Endothelial cell (in vitro differentiated cells): ENCODE results near the gene COL1A1. TPM values are rescaled to one million over a fixed set of nuclear protein-coding genes. Genes with fewer than 3 reads are reported as not detected.
A peak's percentile ranks its signal among the peaks of the same experiment; 100 is the strongest.

ENCODE experiments used
- DNase-seq: peaks from one replicate; pipeline ENCODE4 v3.0.0; 2021; ENCODE audit warnings: low spot score
- H3K27ac Mint-ChIP-seq: one replicate; pipeline ENCODE4 v1.8.0; 2021; ENCODE audit warnings: mixed read lengths, inconsistent platforms; ENCODE audit not compliant: unreplicated experiment
- H3K27me3 Mint-ChIP-seq: one replicate; pipeline ENCODE4 v1.8.0; 2021; ENCODE audit warnings: mild to moderate bottlenecking, moderate library complexity, mixed read lengths, inconsistent platforms; ENCODE audit not compliant: unreplicated experiment
- H3K36me3 Mint-ChIP-seq: one replicate; pipeline ENCODE4 v1.8.0; 2021; ENCODE audit warnings: mild to moderate bottlenecking, low read depth, mixed read lengths, inconsistent platforms; ENCODE audit not compliant: unreplicated experiment
- H3K4me1 Mint-ChIP-seq: one replicate; pipeline ENCODE4 v1.8.0; 2021; ENCODE audit warnings: mild to moderate bottlenecking, mixed read lengths, inconsistent platforms; ENCODE audit not compliant: unreplicated experiment
- H3K4me3 Mint-ChIP-seq: one replicate; pipeline ENCODE4 v1.8.0; 2021; ENCODE audit warnings: mild to moderate bottlenecking, mixed read lengths, inconsistent platforms; ENCODE audit not compliant: unreplicated experiment
- H3K9me3 Mint-ChIP-seq: one replicate; pipeline ENCODE4 v1.8.0; 2021; ENCODE audit warnings: mixed read lengths, inconsistent platforms; ENCODE audit not compliant: unreplicated experiment
- total RNA-seq: library from RNA; stranded (reverse); fragmentation: NEBNext Ultra II Directional; extraction: Animal tissue kit (Norgen Biotek cat#: 25700); gene quantifications from one replicate; pipeline ENCODE4 v1.2.1, GENCODE V29; 2021; ENCODE audit not compliant: unreplicated experiment
- TF ChIP-seq, protein P1 (sequence below): fragments of 200-600 bp; sonication (generic); IDR thresholded peaks from one replicate; pipeline ENCODE4 v1.5.0; 2021; ENCODE audit warnings: antibody characterized with exemption; ENCODE audit not compliant: unreplicated experiment

COL1A1 gene
- total RNA-seq, 1 donor from 2014 or later, result 6.8 TPM

DNA sequence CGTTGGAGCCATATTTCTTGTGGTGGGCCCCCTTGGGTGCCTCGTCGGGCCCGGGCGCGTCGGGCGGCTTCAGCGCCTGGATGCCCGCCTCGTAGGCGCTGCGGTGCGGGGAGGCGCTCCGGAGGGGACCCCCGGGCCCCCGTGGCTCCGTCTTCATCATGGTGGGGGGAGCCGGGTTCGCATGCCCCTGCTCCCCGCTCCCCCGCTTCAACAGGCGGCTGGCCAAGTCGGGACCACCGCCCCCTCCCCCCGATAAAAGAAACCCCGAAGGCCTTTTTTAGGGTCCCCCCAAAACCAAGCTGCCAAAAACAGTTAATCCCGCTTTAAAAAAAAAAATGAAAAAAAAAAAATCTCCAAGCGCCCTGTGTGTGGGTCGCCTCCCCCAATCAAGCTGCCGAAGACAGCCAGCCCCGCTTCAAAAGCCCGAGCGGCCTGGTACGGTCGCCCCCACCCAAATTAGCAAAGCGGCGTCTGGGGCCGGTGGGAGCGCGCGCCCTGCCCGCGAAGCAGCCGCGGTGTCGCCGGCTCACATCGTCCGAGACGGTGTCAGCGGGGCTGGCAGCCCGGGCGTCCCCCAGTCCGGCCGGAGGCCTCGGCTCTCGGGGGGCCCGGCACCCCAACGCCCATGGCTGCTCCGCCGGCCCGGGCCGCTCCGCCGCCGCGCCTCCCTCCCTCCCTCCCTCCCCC, 50.9 kb downstream of the COL1A1 start, which contains the start of gene PPP1R9B:
PPP1R9B (minus strand) TSS at position 324 of the 687 bp plus-strand sequence; CDS start at position 160, 164 bp downstream.
- DNase-seq, result no peak
- Mint-ChIP-seq H3K4me1 (peaks cover 39% of the 10 kb centered on the region), H3K9me3 (no peaks in the 10 kb centered on the region), H3K36me3 (peaks cover 4% of the 10 kb centered on the region), H3K27me3 (peaks cover 17% of the 10 kb centered on the region), H3K4me3 (peak within 1 kb of the TSS; percentile 95), H3K27ac (peak within 1 kb of the TSS; percentile 93)
- TF ChIP-seq, protein P1, sequence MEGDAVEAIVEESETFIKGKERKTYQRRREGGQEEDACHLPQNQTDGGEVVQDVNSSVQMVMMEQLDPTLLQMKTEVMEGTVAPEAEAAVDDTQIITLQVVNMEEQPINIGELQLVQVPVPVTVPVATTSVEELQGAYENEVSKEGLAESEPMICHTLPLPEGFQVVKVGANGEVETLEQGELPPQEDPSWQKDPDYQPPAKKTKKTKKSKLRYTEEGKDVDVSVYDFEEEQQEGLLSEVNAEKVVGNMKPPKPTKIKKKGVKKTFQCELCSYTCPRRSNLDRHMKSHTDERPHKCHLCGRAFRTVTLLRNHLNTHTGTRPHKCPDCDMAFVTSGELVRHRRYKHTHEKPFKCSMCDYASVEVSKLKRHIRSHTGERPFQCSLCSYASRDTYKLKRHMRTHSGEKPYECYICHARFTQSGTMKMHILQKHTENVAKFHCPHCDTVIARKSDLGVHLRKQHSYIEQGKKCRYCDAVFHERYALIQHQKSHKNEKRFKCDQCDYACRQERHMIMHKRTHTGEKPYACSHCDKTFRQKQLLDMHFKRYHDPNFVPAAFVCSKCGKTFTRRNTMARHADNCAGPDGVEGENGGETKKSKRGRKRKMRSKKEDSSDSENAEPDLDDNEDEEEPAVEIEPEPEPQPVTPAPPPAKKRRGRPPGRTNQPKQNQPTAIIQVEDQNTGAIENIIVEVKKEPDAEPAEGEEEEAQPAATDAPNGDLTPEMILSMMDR, result no peak

DNA sequence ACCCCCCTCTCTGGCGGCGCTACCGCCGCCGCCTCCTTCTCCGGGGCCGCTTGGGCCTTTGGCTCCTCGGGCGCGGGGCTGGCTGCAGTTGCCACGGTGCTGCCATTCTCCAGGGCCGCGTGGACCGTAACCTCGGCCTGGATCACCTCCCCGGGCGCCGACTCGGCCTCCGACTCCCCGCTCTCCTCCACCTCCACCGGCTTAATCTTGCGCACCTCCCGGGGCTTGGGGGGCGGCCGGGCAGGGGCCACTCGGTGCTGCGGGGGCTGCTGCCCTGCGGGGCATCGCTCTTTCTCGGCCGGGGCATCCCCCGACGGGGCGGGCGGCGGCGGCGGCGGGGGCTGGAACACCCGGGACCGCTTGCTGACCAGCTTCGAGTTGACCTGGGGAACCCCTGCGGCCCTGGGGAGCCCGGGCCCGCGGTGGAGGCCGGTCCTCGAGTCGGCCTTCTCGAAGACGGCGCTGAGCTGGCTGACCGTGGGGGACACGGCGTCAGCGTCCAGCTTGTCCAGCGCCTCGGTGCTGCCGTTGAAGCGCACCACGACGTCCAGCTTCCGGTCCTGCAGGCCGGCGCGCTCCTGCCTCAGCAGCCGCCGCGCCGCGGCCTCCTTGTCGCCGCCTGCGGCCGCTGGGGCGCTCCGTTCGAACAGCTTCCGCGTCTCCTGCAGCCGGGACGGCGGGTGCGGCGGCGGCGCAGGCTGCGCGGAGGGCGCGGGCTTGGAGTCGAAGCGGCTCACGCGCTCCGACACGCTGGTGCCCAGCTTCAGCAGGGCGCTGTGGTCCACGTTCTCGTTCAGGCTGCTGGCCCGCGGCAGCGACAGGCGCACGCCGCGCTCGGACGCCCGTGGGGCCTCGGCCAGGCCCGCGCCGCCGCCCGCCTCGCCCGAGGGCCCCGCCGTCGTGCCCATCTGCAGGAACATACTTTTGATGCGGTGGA, 51.7 kb downstream of the COL1A1 start:
- TF ChIP-seq, protein P1, result no peak

DNA sequence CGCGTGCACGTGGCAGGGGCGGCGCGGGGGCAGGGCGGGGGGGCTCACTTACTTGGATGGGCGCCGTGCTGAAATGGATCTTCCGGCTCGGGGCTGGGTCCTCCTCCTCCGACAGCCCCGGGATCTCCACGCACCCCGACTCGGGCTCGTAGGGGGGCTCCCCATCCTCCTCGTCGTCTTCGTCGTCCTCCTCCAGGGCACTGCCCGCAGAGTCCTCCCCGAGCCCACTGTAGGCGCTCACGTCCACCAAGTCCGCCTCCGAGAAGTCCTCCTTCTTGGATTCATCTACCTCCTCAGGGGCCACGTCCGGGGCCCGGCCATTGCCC, 52.4 kb downstream of the COL1A1 start:
- peak overlapping the region; percentile 95 for H3K4me3 Mint-ChIP-seq
- H3K27ac Mint-ChIP-seq, result no peak overlapping the region

More for the DNA sequence above, 51.7 kb downstream of the COL1A1 start:
- Mint-ChIP-seq H3K36me3 (peaks cover 5% of the 10 kb centered on the region), H3K27ac (no peak overlapping the region), H3K4me3 (peak overlapping the region; percentile 95), H3K9me3 (no peaks in the 10 kb centered on the region), H3K27me3 (peaks cover 17% of the 10 kb centered on the region), H3K4me1 (peaks cover 42% of the 10 kb centered on the region)
- peak; percentile 70 for DNase-seq

DNA sequence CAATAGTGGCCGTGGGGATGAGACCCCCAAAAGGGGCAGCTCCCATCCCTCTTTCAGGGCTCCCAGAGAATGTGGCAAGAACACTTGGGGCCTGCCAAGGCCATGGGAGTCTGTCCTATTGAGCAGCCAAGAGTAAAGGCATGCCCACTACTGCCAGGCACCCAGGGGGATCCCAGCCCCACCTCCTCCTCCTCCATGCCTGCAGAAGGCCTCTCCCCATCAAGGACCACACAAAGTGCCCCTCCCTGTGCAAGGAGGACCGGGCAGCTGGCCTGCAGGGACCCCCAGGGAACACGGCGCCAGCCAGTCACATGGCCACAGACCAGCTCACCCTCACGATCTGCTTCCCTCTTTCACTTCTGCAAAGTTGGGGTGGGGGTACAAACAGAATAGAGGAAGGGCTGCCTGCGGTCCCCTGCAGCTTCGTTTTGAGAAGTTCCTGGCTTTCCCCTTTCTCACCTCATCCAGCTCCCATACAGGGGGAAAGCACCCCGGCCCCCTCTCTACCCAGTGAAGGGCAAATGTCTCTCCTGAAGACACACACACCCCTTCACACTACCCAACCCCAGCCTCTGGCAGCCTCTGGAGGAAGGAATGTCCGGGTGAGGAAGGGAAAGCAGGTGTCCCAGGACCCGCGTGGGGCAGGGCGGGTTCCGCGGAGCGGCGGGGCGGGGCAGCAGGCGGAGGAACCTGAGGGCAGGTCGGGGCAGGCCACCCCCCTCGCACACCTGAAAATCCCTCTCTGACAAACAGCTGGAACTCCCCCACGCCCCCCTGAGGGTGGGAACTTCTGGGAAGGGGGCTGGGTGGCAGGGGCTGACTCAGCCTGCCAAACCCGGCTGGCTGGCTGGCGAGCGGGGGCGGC, 53.0 kb downstream of the COL1A1 start:
- Mint-ChIP-seq H3K36me3 (peaks cover 18% of the 10 kb centered on the region), H3K4me1 (peaks cover 51% of the 10 kb centered on the region), H3K27ac (no peak overlapping the region), H3K4me3 (peak overlapping the region; percentile 91), H3K9me3 (no peaks in the 10 kb centered on the region), H3K27me3 (peaks cover 20% of the 10 kb centered on the region)
- peak; percentile 33 for DNase-seq
- TF ChIP-seq, protein P1, result no peak

More for the DNA sequence above, 52.4 kb downstream of the COL1A1 start:
- no peak for DNase-seq
- TF ChIP-seq, protein P1, result no peak
- H3K27me3 Mint-ChIP-seq, result peaks cover 20% of the 10 kb centered on the region
- no peaks in the 10 kb centered on the region for H3K9me3 Mint-ChIP-seq
- peaks cover 49% of the 10 kb centered on the region for H3K4me1 Mint-ChIP-seq
- H3K36me3 Mint-ChIP-seq, result peaks cover 12% of the 10 kb centered on the region
